Psoas muscle (tissue), 8 donors: ENCODE measurements around the gene TRIM71. TPM values are rescaled to one million over a fixed set of nuclear protein-coding genes. Genes with fewer than 3 reads are reported as not detected.

ENCODE experiments used
- ATAC-seq, 4 donors: fragments of 200-7000 bp; cut with Tn5 transposase; one replicate each; pipeline ENCODE4 v1.9.1; 2020; ENCODE audit warnings: moderate library complexity in 3 of 4, mild to moderate bottlenecking in 2 of 4
- DNase-seq, 2 donors: peaks; one replicate each; pipeline ENCODE4 v3.0.0-alpha.2; 2020
- H3K27ac ChIP-seq: fragments of 200-600 bp; one replicate; pipeline ENCODE4 v1.8.0; 2022
- H3K27me3 ChIP-seq, 3 donors: fragments of 200-600 bp in 1 of 3; one replicate each; pipeline versions ENCODE4 v1.6.1 to v1.8.0; 2013 to 2022; ENCODE audit warnings: low read length in 2 of 3, mild to moderate bottlenecking in 2 of 3, moderate library complexity in 1 of 3; ENCODE audit not compliant: insufficient read depth in 3 of 3
- H3K36me3 ChIP-seq, 2 donors: fragments of 200-600 bp in 1 of 2; one replicate each; pipeline versions ENCODE4 v1.6.1 to v1.8.0; 2013 to 2022; ENCODE audit warnings: low read depth in 1 of 2, mild to moderate bottlenecking in 1 of 2, moderate library complexity in 1 of 2; ENCODE audit not compliant: insufficient read depth in 1 of 2
- H3K4me1 ChIP-seq: fragments of 200-600 bp; one replicate; pipeline ENCODE4 v1.8.0; 2022
- H3K4me3 ChIP-seq: fragments of 200-600 bp; one replicate; pipeline ENCODE4 v1.8.0; 2022; ENCODE audit warnings: mild to moderate bottlenecking
- H3K9me3 ChIP-seq: fragments of 200-600 bp; one replicate; pipeline ENCODE4 v1.8.0; 2022
- WGBS, 3 donors: extraction: QIAGEN DNeasy Blood & Tissue Kit; methylation state at CpG; one replicate each; pipeline versions ENCODE4 v1.1.6 to v1.1.7; 2013; 5-methylcytosine and 5-hydroxymethylcytosine counted together
- intact Hi-C, 2 donors: fragments of 100-400 bp; cut with DNase I; formaldehyde crosslinking; loops; one replicate each; pipeline versions ENCODE4 v1.11.0 to v1.14.2; 2022
- polyA plus RNA-seq, 3 donors: library from polyadenylated mRNA; stranded (reverse); fragments of 200-250 nt; gene quantifications; one replicate each; pipeline ENCODE4 v1.2.3, GENCODE V29; 2013
- total RNA-seq, 4 donors: library from RNA; stranded (reverse); fragmentation: NEBNext Ultra II Directional in 2 of 4; extraction: Animal tissue kit (Norgen Biotek cat#: 25700) in 2 of 4; gene quantifications; one replicate each; pipeline versions ENCODE4 v1.2.1 to v1.2.4, GENCODE V29; 2021 to 2023
- TF ChIP-seq, protein P1 (sequence below): fragments of 200-600 bp; IDR thresholded peaks from one replicate; pipeline ENCODE4 v1.8.0; 2022; ENCODE audit warnings: antibody characterized with exemption
- donor health status: healthy with polysubstance abuse.
- donor health status: DM: no; HTN: no; CAD: no; lungs with moderate emphysema.
- donor health status: Bipolar disorder and iron deficiency.
- donor health status: healthy.
- donor health status: DM: yes; HTN: yes; CAD: no.
- donor health status: DM: no; HTN: no; CAD: no.
- donor health status: DM: no; HTN: no; CAD: no.
- donor health status: DM: yes; HTN: yes; CAD: no.

The TRIM71 gene
- total and polyA plus RNA-seq, 7 donors, result 0.01 TPM; not detected in 6

- Histone ChIP-seq H3K9me3 (no peaks in the 10 kb centered on the region), H3K36me3 (no peaks in the 10 kb centered on the region), H3K4me1 (no peaks in the 10 kb centered on the region), H3K27me3 (peaks cover 0 to 27% (median 5%) of the 10 kb centered on the region in 3 donors), H3K4me3 (no peak overlapping the region), H3K27ac (no peak overlapping the region)
- DNase-seq (no peak), ATAC-seq (no peak)
- TF ChIP-seq, protein P1, sequence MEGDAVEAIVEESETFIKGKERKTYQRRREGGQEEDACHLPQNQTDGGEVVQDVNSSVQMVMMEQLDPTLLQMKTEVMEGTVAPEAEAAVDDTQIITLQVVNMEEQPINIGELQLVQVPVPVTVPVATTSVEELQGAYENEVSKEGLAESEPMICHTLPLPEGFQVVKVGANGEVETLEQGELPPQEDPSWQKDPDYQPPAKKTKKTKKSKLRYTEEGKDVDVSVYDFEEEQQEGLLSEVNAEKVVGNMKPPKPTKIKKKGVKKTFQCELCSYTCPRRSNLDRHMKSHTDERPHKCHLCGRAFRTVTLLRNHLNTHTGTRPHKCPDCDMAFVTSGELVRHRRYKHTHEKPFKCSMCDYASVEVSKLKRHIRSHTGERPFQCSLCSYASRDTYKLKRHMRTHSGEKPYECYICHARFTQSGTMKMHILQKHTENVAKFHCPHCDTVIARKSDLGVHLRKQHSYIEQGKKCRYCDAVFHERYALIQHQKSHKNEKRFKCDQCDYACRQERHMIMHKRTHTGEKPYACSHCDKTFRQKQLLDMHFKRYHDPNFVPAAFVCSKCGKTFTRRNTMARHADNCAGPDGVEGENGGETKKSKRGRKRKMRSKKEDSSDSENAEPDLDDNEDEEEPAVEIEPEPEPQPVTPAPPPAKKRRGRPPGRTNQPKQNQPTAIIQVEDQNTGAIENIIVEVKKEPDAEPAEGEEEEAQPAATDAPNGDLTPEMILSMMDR, result no peak
- 66 to 73% (median 68%) methylated on average over 11 of the region's 11 CpGs for WGBS, 3 donors
- intact Hi-C loops, result no loop called here
Measured at GRCh38 chr3:32837366-32837765, 19.6 kb downstream of the TRIM71 start.

DNA sequence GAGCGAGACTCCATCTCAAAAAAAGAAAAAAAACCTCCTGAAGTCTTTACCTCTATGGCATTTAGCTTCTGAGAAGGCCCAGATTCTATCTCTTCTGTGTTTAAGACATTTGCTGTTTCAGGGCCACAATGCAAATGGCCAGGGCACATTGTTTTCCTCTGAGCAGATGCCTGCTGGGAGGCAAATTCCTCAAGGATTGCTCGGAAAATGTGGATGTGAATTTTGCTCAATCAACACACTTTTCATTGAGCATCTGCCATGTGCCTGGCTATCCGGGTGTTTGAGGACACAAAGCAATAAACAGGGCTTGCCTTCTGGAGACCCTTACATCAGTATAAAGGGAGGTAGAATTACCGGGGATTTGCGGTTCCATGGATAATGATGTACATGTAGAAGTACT is 20.0 kb downstream of the TRIM71 start:
- intact Hi-C loops, result no loop called here
- WGBS, 3 donors, result 70 to 73% (median 72%) methylated on average over 5 of the region's 5 CpGs
- TF ChIP-seq, protein P1, result no peak
- H3K36me3 ChIP-seq, result no peaks in the 10 kb centered on the region
- H3K4me3 ChIP-seq, result no peak overlapping the region
- H3K27ac ChIP-seq, result no peak overlapping the region
- DNase-seq (no peak), ATAC-seq (no peak)
- H3K27me3 ChIP-seq, result peaks cover 0 to 27% (median 5%) of the 10 kb centered on the region in 3 donors
- H3K9me3 ChIP-seq, result no peaks in the 10 kb centered on the region
- no peaks in the 10 kb centered on the region for H3K4me1 ChIP-seq

- no peaks in the 10 kb centered on the region for H3K36me3 ChIP-seq
- H3K4me3 ChIP-seq, result no peak overlapping the region
- H3K27ac ChIP-seq, result no peak overlapping the region
- no peak for ATAC-seq
- WGBS, 3 donors, result 56 to 59% (median 56%) methylated on average over 4 of the region's 4 CpGs
- DNase-seq, result no peak
- H3K27me3 ChIP-seq, result peaks cover 0 to 17% (median 0%) of the 10 kb centered on the region in 3 donors
- intact Hi-C loops, result no loop called here
- no peaks in the 10 kb centered on the region for H3K9me3 ChIP-seq
- TF ChIP-seq, protein P1, result no peak
- H3K4me1 ChIP-seq, result no peaks in the 10 kb centered on the region
Measured at GRCh38 chr3:32839714-32840085, 21.9 kb downstream of the TRIM71 start.

DNA sequence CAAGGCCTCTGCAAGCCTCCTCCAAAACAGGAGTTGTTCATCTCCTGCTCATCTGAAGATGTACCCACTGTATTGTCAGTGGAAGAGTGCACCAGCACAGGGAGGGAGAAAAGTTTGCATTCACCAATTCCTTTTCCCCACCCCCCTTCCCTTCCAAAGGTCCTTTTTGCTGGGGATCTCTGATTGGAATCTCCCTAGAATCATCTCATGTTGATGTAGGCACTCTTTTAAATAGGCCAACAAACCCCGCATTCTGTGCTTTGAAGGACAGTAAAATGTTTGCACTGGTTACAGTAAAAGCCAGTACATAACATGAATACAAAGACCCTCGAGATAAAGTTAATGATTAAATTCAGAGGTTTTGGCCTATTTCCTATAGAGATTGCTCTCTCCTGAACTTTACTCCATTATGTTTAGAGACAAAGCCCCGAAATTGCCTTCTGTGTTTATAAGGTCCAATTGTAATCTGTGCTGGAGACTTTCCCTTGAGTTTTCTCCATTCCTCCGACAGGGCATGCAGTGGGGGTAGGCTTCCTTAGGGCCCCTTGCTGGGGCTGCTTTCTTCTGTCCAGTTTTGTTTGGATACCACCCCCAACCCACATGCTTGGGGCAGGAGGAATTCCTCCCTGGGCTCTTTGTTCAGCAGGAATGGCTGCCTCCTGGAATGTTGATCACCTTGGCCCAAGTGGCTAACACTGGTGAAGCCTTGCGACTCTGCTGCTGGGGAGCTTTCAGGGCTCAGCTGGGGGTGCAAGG is 22.5 kb downstream of the TRIM71 start:
- DNase-seq, result no peak
- peaks cover 0 to 15% (median 0%) of the 10 kb centered on the region in 3 donors for H3K27me3 ChIP-seq
- intact Hi-C loops, result no loop called here
- H3K4me1 ChIP-seq, result no peaks in the 10 kb centered on the region
- ATAC-seq, result no peak
- H3K27ac ChIP-seq, result no peak overlapping the region
- H3K9me3 ChIP-seq, result no peaks in the 10 kb centered on the region
- no peak overlapping the region for H3K4me3 ChIP-seq
- 60 to 65% (median 65%) methylated on average over 5 of the region's 5 CpGs for WGBS, 3 donors
- no peaks in the 10 kb centered on the region for H3K36me3 ChIP-seq
- TF ChIP-seq, protein P1, result no peak

- WGBS, 3 donors, result 65 to 66% (median 65%) methylated on average over 12 of the region's 12 CpGs
- TF ChIP-seq, protein P1, result no peak
- no peaks in the 10 kb centered on the region for H3K4me1 ChIP-seq
Measured at GRCh38 chr3:32841341-32841740, 23.5 kb downstream of the TRIM71 start.

More at GRCh38 chr3:32841341-32841740, 23.5 kb downstream of the TRIM71 start:
- H3K9me3 ChIP-seq, result no peaks in the 10 kb centered on the region
- H3K36me3 ChIP-seq, result no peaks in the 10 kb centered on the region
- intact Hi-C loops, result no loop called here
- no peak for ATAC-seq
- no peak overlapping the region for H3K27ac ChIP-seq
- H3K27me3 ChIP-seq, result peaks cover 0 to 10% (median 0%) of the 10 kb centered on the region in 3 donors
- H3K4me3 ChIP-seq, result no peak overlapping the region
- DNase-seq, result no peak
